ENCODE measurements around the gene GMPS. TPM values are rescaled to one million over a fixed set of nuclear protein-coding genes. Genes with fewer than 3 reads are reported as not detected.
A peak's percentile ranks its signal among the peaks of the same experiment; 100 is the strongest.

The GMPS gene
- total and polyA plus RNA-seq, 12 donors = 10.2 to 34.5 (median 29.6) TPM

DNA sequence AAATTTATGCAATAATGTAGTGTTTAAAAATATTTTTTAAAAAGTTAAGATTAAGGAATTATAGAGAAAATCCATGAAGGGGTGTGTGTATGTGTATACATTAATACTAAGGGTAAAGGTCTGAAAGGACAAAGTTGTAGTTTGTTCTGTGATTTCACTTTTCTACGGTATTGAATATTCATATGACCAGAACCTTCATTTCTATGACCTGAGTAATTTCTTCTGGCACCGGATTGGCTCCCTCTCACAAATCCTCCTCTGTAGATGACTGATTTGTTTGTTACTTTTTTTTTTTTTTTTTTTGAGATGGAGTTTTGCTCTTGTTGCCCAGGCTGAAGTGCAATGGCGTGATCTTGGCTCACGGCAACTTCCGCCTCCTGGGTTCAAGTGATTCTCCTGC is 20.9 kb downstream of the GMPS start:
- Histone ChIP-seq H3K27ac (no peak overlapping the region), H3K4me3 (no peak overlapping the region), H3K27me3 (no peaks in the 10 kb centered on the region), H3K9me3 (no peaks in the 10 kb centered on the region), H3K4me1 (peaks cover 0 to 27% (median 16%) of the 10 kb centered on the region in 9 donors), H3K36me3 (peaks cover 0 to 33% (median 20%) of the 10 kb centered on the region in 9 donors)
- ATAC-seq = no peak
- WGBS, 2 donors = 95 to 98% methylated on average over 5 of the region's 5 CpGs
- TF ChIP-seq, protein P1, sequence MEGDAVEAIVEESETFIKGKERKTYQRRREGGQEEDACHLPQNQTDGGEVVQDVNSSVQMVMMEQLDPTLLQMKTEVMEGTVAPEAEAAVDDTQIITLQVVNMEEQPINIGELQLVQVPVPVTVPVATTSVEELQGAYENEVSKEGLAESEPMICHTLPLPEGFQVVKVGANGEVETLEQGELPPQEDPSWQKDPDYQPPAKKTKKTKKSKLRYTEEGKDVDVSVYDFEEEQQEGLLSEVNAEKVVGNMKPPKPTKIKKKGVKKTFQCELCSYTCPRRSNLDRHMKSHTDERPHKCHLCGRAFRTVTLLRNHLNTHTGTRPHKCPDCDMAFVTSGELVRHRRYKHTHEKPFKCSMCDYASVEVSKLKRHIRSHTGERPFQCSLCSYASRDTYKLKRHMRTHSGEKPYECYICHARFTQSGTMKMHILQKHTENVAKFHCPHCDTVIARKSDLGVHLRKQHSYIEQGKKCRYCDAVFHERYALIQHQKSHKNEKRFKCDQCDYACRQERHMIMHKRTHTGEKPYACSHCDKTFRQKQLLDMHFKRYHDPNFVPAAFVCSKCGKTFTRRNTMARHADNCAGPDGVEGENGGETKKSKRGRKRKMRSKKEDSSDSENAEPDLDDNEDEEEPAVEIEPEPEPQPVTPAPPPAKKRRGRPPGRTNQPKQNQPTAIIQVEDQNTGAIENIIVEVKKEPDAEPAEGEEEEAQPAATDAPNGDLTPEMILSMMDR (IDR thresholded peaks at IDR 0.05) = no peak
- no peak for DNase-seq
- intact Hi-C loops (cut with DNase I) = no loop called here

DNA sequence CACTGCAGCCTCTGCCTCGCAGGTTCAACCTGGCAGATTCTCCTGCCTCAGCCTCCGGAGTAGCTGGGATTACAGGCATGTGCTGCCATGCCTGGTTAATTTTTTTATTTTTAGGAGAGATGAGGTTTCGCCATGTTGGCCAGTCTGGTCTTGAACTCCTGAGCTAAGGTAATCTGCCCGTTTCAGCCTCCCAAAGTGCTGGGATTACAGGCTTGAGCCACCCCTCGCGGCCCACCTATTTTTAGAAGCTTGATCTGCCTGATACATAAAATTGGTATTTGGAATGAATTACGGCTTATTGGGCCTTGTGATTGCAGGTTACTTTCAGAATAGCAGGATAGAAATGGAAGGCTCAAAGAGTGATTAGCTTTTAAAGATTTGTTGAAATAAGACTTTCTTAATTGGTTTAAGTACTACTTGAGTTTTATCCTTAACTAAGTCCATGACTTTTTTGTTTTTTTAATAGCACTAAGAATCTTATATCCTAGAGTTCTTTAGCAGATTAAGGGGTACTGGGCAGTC is 25.0 kb downstream of the GMPS start:
- WGBS, 2 donors = 93 to 96% methylated on average over 7 of the region's 7 CpGs
- TF ChIP-seq, protein P1 (IDR thresholded peaks at IDR 0.05) = no peak
- H3K36me3 ChIP-seq = peaks cover 0 to 74% (median 34%) of the 10 kb centered on the region in 9 donors

GRCh38 chr3:155906900-155907299 is 36.5 kb downstream of the GMPS start:
- 97 to 98% methylated on average over 1 of the region's 1 CpG for WGBS, 2 donors
- TF ChIP-seq, protein P1 (IDR thresholded peaks at IDR 0.05) = no peak
- peaks cover 0 to 99% (median 35%) of the 10 kb centered on the region in 9 donors for H3K36me3 ChIP-seq

More for the DNA sequence above, 25.0 kb downstream of the GMPS start:
- H3K9me3 ChIP-seq = no peaks in the 10 kb centered on the region
- H3K4me1 ChIP-seq = peaks cover 0 to 9% (median 4%) of the 10 kb centered on the region in 9 donors
- H3K27me3 ChIP-seq = no peaks in the 10 kb centered on the region
- intact Hi-C loops (cut with DNase I) = no loop called here
- no peak for DNase-seq
- ATAC-seq = no peak
- H3K4me3 ChIP-seq = no peak overlapping the region
- H3K27ac ChIP-seq = no peak overlapping the region

DNA sequence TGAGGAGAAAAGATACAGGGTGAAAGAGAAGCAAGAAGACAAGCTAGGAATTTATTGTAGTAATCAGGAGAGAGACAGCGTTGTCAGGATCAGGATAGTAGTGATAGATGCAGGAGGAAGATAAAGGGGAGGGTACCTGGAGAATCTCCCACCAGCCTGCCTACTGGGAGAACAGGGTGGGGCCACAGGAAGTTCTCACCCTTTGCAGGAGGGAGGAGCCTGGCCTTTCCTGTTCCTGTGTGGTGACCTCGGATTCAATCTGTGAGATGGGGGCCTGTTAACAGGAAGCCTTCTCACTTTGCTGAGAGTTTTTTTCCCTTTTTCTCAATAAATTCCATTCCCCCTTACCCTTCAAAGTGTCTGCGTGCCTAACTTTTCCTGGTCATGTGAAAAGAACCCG is 37.6 kb downstream of the GMPS start:
- 82 to 85% methylated on average over 4 of the region's 4 CpGs for WGBS, 2 donors
- peaks cover 0 to 99% (median 29%) of the 10 kb centered on the region in 9 donors for H3K36me3 ChIP-seq
- H3K4me3 ChIP-seq = no peak overlapping the region
- no peaks in the 10 kb centered on the region for H3K27me3 ChIP-seq
- DNase-seq = no peak
- H3K9me3 ChIP-seq = no peaks in the 10 kb centered on the region
- H3K27ac ChIP-seq = peak overlapping the region in 1 of 10 donors; percentile 6
- ATAC-seq = no peak
- peaks cover 0 to 17% (median 0%) of the 10 kb centered on the region in 9 donors for H3K4me1 ChIP-seq
- intact Hi-C loops (cut with DNase I) = no loop called here
- TF ChIP-seq, protein P1 (IDR thresholded peaks at IDR 0.05) = no peak

More at GRCh38 chr3:155906900-155907299, 36.5 kb downstream of the GMPS start:
- H3K9me3 ChIP-seq = no peaks in the 10 kb centered on the region
- H3K4me1 ChIP-seq = peaks cover 0 to 7% (median 0%) of the 10 kb centered on the region in 9 donors
- H3K27me3 ChIP-seq = no peaks in the 10 kb centered on the region
- no peak overlapping the region for H3K4me3 ChIP-seq
- no peak overlapping the region for H3K27ac ChIP-seq
- DNase-seq = no peak
- no peak for ATAC-seq
- intact Hi-C loops (cut with DNase I) = no loop called here

Data from heart right ventricle (tissue), 16 donors.